ENCODE measurements around the gene ATP5PD. TPM values are rescaled to one million over a fixed set of nuclear protein-coding genes. Genes with fewer than 3 reads are reported as not detected.

Gene ATP5PD
- total and polyA plus RNA-seq, 2 of the 13 experiments (the other 11 are each of a cell fraction or from before 2014, with no cell fraction given), result 158 to 428 TPM

- TF ChIP-seq, protein P1, sequence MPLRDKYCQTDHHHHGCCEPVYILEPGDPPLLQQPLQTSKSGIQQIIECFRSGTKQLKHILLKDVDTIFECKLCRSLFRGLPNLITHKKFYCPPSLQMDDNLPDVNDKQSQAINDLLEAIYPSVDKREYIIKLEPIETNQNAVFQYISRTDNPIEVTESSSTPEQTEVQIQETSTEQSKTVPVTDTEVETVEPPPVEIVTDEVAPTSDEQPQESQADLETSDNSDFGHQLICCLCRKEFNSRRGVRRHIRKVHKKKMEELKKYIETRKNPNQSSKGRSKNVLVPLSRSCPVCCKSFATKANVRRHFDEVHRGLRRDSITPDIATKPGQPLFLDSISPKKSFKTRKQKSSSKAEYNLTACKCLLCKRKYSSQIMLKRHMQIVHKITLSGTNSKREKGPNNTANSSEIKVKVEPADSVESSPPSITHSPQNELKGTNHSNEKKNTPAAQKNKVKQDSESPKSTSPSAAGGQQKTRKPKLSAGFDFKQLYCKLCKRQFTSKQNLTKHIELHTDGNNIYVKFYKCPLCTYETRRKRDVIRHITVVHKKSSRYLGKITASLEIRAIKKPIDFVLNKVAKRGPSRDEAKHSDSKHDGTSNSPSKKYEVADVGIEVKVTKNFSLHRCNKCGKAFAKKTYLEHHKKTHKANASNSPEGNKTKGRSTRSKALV (CRISPR knock-in tag; IDR thresholded peaks at IDR 0.05), result no peak
- TF ChIP-seq, protein P2, sequence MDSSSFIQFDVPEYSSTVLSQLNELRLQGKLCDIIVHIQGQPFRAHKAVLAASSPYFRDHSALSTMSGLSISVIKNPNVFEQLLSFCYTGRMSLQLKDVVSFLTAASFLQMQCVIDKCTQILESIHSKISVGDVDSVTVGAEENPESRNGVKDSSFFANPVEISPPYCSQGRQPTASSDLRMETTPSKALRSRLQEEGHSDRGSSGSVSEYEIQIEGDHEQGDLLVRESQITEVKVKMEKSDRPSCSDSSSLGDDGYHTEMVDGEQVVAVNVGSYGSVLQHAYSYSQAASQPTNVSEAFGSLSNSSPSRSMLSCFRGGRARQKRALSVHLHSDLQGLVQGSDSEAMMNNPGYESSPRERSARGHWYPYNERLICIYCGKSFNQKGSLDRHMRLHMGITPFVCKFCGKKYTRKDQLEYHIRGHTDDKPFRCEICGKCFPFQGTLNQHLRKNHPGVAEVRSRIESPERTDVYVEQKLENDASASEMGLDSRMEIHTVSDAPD (CRISPR knock-in tag; IDR thresholded peaks at IDR 0.05), result no peak
- TF ChIP-seq BCL6 (CRISPR knock-in tag; IDR thresholded peaks at IDR 0.05), result peak; percentile 79
- TF ChIP-seq ETV6 (CRISPR knock-in tag; conservative IDR thresholded peaks at IDR 0.05), result peak; percentile 61; the same call in 1 of the 2 replicates
- TF ChIP-seq, protein P3, sequence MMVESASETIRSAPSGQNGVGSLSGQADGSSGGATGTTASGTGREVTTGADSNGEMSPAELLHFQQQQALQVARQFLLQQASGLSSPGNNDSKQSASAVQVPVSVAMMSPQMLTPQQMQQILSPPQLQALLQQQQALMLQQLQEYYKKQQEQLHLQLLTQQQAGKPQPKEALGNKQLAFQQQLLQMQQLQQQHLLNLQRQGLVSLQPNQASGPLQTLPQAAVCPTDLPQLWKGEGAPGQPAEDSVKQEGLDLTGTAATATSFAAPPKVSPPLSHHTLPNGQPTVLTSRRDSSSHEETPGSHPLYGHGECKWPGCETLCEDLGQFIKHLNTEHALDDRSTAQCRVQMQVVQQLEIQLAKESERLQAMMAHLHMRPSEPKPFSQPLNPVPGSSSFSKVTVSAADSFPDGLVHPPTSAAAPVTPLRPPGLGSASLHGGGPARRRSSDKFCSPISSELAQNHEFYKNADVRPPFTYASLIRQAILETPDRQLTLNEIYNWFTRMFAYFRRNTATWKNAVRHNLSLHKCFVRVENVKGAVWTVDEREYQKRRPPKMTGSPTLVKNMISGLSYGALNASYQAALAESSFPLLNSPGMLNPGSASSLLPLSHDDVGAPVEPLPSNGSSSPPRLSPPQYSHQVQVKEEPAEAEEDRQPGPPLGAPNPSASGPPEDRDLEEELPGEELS (CRISPR knock-in tag; IDR thresholded peaks at IDR 0.05), result peak; percentile 74
- TF ChIP-seq, protein P4, sequence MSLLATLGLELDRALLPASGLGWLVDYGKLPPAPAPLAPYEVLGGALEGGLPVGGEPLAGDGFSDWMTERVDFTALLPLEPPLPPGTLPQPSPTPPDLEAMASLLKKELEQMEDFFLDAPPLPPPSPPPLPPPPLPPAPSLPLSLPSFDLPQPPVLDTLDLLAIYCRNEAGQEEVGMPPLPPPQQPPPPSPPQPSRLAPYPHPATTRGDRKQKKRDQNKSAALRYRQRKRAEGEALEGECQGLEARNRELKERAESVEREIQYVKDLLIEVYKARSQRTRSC (CRISPR knock-in tag; IDR thresholded peaks at IDR 0.05; ENCODE audit: low read depth), result no peak
- no peak for TF ChIP-seq NCOA1 (CRISPR knock-in tag; IDR thresholded peaks at IDR 0.05)
- TF ChIP-seq GATA4 (IDR thresholded peaks at IDR 0.05; ENCODE audit: borderline replicate concordance, low read depth), result no peak
- no peak for TF ChIP-seq MLX (CRISPR knock-in tag; IDR thresholded peaks at IDR 0.05)
- peak; percentile 52; the same call in 1 of the 2 replicates for TF ChIP-seq ZMYM4 (CRISPR knock-in tag; IDR thresholded peaks at IDR 0.05)
- TF ChIP-seq, protein P5, sequence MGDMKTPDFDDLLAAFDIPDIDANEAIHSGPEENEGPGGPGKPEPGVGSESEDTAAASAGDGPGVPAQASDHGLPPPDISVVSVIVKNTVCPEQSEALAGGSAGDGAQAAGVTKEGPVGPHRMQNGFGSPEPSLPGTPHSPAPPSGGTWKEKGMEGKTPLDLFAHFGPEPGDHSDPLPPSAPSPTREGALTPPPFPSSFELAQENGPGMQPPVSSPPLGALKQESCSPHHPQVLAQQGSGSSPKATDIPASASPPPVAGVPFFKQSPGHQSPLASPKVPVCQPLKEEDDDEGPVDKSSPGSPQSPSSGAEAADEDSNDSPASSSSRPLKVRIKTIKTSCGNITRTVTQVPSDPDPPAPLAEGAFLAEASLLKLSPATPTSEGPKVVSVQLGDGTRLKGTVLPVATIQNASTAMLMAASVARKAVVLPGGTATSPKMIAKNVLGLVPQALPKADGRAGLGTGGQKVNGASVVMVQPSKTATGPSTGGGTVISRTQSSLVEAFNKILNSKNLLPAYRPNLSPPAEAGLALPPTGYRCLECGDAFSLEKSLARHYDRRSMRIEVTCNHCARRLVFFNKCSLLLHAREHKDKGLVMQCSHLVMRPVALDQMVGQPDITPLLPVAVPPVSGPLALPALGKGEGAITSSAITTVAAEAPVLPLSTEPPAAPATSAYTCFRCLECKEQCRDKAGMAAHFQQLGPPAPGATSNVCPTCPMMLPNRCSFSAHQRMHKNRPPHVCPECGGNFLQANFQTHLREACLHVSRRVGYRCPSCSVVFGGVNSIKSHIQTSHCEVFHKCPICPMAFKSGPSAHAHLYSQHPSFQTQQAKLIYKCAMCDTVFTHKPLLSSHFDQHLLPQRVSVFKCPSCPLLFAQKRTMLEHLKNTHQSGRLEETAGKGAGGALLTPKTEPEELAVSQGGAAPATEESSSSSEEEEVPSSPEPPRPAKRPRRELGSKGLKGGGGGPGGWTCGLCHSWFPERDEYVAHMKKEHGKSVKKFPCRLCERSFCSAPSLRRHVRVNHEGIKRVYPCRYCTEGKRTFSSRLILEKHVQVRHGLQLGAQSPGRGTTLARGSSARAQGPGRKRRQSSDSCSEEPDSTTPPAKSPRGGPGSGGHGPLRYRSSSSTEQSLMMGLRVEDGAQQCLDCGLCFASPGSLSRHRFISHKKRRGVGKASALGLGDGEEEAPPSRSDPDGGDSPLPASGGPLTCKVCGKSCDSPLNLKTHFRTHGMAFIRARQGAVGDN (CRISPR knock-in tag; IDR thresholded peaks at IDR 0.05), result peak; percentile 84
- TF ChIP-seq, protein P6, sequence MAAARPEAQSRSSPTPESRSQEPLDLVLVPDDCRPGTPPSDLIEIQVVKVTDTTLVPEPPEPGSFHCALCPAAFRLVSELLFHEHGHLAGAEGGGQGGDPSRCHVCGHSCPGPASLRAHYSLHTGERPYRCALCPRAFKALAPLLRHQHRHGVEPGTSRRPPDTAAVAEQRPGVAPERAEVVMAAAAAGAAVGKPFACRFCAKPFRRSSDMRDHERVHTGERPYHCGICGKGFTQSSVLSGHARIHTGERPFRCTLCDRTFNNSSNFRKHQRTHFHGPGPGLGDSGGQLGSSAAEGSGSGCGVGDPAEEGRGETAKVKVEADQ (CRISPR knock-in tag; IDR thresholded peaks at IDR 0.05; ENCODE audit: borderline replicate concordance), result no peak
- no peak for TF ChIP-seq NFYB (CRISPR knock-in tag; IDR thresholded peaks at IDR 0.05)
- TF ChIP-seq ZNF350 (CRISPR knock-in tag; IDR thresholded peaks at IDR 0.05; ENCODE audit: borderline replicate concordance, low read depth), result peak; percentile 72; the same call in 1 of the 2 replicates
Observed at GRCh38 chr17:75077072-75077495, 30.3 kb upstream of the ATP5PD start (continued).
